Mucosa of rectum (tissue), 2 donors: Measurements from ENCODE around the gene TBC1D10A.
"Not testable (repeated sequence)": the region's sequence is repeated elsewhere in the genome, so short reads cannot be mapped to it uniquely, and the experiment has no call there.

ENCODE experiments used
- H3K27ac ChIP-seq, 2 donors: one replicate each; pipeline ENCODE4 v1.7.0; 2013; ENCODE audit warnings: inconsistent platforms in 2 of 2, low read depth in 2 of 2, low read length in 2 of 2
- H3K27me3 ChIP-seq, 2 donors: one replicate each; pipeline ENCODE4 v1.7.0; 2013; ENCODE audit warnings: low read length in 2 of 2; ENCODE audit not compliant: control insufficient read depth in 2 of 2, insufficient read depth in 2 of 2
- H3K36me3 ChIP-seq, 2 donors: one replicate each; pipeline ENCODE4 v1.7.0; 2013; ENCODE audit warnings: low read length in 2 of 2; ENCODE audit not compliant: control insufficient read depth in 2 of 2, insufficient read depth in 2 of 2
- H3K4me1 ChIP-seq, 2 donors: one replicate each; pipeline ENCODE4 v1.7.0; 2013; ENCODE audit warnings: low read length in 2 of 2, mild to moderate bottlenecking in 1 of 2; ENCODE audit not compliant: control insufficient read depth in 2 of 2, insufficient read depth in 2 of 2
- H3K4me3 ChIP-seq, 2 donors: one replicate each; pipeline ENCODE4 v1.7.0; 2013; ENCODE audit warnings: low read length in 2 of 2
- H3K9ac ChIP-seq, 2 donors: one replicate each; pipeline ENCODE4 v1.7.0; 2013; ENCODE audit warnings: low read length in 2 of 2, low read depth in 1 of 2, mild to moderate bottlenecking in 1 of 2
- H3K9me3 ChIP-seq, 2 donors: one replicate each; pipeline ENCODE4 v1.7.0; 2013; ENCODE audit warnings: low read length in 2 of 2; ENCODE audit not compliant: control insufficient read depth in 2 of 2
- donor health status: healthy.
- donor health status: Normal muscosa, but diverticular disease.

Gene TBC1D10A

GRCh38 chr22:30348404-30348803 lies 21.7 kb upstream of the TBC1D10A start:
- Histone ChIP-seq H3K4me3 (no peak overlapping the region), H3K4me1 (no peaks in the 10 kb centered on the region), H3K9ac (no peak overlapping the region), H3K36me3 (peaks cover 65 to 89% of the 10 kb centered on the region in 2 donors), H3K9me3 (no peaks in the 10 kb centered on the region), H3K27me3 (no peaks in the 10 kb centered on the region), H3K27ac (no peak overlapping the region)

GRCh38 chr22:30347255-30347892 lies 20.6 kb upstream of the TBC1D10A start:
- H3K9me3 ChIP-seq, result no peaks in the 10 kb centered on the region
- H3K27ac ChIP-seq, result no peak overlapping the region
- no peaks in the 10 kb centered on the region for H3K27me3 ChIP-seq
- H3K36me3 ChIP-seq, result peaks cover 68 to 92% of the 10 kb centered on the region in 2 donors
- no peak overlapping the region for H3K4me3 ChIP-seq
- no peaks in the 10 kb centered on the region for H3K4me1 ChIP-seq
- H3K9ac ChIP-seq, result no peak overlapping the region

DNA sequence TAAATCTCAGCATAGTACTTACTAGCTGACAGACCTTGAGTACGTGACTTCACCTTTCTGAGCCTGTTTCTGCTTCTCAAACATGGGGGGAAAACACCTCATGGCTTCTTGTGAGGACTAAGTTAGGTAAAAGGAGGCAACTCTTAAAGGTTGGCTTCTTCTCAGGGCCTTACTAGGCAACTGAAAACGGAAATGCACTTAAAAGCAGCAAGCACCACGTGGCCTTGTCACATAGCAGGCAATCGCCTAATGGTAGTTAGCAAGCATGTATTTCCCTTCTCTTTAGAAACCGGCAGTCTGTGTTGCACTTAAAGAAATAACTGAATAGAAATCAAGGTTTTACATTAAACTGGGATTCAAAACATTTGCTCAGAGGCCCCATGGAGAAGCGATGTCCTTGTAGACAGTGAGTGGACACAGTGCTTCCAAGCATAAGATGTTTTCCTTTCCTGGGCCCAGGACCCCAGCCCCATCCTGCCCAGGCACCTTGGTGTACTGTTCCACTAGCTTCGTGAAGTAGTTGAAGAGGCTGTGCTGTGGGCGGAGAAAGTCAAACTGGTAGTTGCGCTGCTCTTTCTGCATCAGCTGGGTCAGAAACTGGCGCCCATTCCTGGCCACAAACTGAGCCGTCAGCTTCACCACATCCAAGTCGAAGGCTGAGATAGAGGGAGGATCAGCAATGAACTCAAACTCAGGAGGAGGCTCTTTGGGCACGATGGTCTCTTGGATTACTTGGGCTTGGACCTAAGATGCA lies 17.9 kb upstream of the TBC1D10A start:
- Histone ChIP-seq H3K36me3 (peaks cover 78 to 93% of the 10 kb centered on the region in 2 donors), H3K9ac (no peak overlapping the region), H3K4me1 (no peaks in the 10 kb centered on the region)

GRCh38 chr22:30340911-30341685 lies 14.4 kb upstream of the TBC1D10A start:
- Histone ChIP-seq H3K27ac (no peak overlapping the region), H3K36me3 (peaks cover 95% of the 10 kb centered on the region in 2 donors), H3K4me1 (no peaks in the 10 kb centered on the region)

More for the DNA sequence above, 17.9 kb upstream of the TBC1D10A start:
- Histone ChIP-seq H3K27ac (no peak overlapping the region), H3K9me3 (no peaks in the 10 kb centered on the region), H3K4me3 (no peak overlapping the region), H3K27me3 (no peaks in the 10 kb centered on the region)

DNA sequence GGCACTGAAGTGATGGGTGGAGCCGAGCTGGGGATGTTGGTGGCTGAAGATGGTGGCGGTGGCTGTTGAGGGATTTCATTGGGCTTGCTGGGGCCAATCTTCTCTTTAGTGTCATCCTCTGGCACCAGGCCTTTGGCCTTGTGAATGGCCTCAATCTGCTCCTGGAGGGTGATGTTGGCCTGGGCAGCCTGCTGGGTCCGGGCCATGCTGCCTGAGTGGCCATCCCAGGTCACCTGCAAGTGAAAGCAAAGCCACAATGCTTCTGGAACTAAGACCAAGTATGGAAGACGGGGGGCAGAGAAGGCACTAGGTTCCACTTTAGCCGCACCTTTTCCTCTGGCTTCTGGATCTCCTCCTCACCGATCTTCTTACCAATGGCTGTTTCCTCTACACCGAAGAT lies 12.1 kb upstream of the TBC1D10A start:
- Histone ChIP-seq H3K4me3 (no peak overlapping the region), H3K36me3 (peaks cover 94 to 95% of the 10 kb centered on the region in 2 donors), H3K27ac (no peak overlapping the region), H3K9ac (no peak overlapping the region), H3K27me3 (no peaks in the 10 kb centered on the region), H3K9me3 (no peaks in the 10 kb centered on the region), H3K4me1 (peaks cover 2% of the 10 kb centered on the region in 2 donors)

More at GRCh38 chr22:30340911-30341685, 14.4 kb upstream of the TBC1D10A start:
- Histone ChIP-seq H3K4me3 (no peak overlapping the region), H3K9me3 (no peaks in the 10 kb centered on the region), H3K9ac (no peak overlapping the region), H3K27me3 (no peaks in the 10 kb centered on the region)

GRCh38 chr22:30338341-30338740 lies 11.6 kb upstream of the TBC1D10A start:
- H3K4me3 ChIP-seq, H3K4me1 ChIP-seq, H3K9ac ChIP-seq, H3K9me3 ChIP-seq, H3K27me3 ChIP-seq, H3K27ac ChIP-seq: not testable (repeated sequence)
- H3K36me3 ChIP-seq, result peaks cover 94 to 96% of the 10 kb centered on the region in 2 donors

GRCh38 chr22:30337461-30337778 lies 10.7 kb upstream of the TBC1D10A start:
- Histone ChIP-seq H3K27ac (no peak overlapping the region), H3K36me3 (peaks cover 88 to 95% of the 10 kb centered on the region in 2 donors), H3K27me3 (no peaks in the 10 kb centered on the region), H3K4me3 (no peak overlapping the region), H3K9me3 (no peaks in the 10 kb centered on the region), H3K4me1 (peaks cover 13 to 15% of the 10 kb centered on the region in 2 donors), H3K9ac (no peak overlapping the region)

DNA sequence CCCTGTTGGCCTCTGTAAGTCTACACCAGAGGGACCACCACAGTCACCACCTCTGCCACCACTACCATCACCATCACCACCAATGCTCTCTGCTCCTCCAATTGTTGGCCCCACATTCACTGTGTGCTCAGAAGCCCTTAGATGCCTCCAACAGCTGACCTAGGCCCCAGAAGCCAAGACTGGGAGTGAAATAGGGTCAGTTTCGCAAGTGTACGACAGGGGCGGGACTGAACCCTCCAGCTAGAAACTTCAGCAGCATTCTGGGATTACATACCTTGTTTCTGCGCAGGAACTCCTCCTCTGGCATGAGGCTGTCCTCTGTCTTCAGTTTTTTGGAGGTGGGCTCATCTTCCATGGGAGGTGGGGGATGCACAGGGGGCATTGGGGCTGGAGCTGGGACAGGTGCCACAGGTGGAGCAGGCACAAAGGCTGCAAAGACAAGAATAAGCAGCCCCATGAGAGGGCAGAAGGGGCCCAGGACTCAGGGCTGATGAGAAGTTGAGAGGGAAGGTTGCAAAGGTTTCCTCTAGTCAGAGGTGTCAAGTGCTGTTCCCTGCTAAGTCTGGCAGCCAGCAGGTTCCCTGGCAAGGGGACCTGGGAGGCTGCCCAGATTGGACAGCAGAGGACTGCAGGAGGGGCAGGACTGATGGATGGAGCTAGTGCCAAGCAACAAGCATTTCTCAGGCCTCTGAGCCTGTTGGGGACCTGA lies 10.2 kb upstream of the TBC1D10A start:
- no peak overlapping the region for H3K9ac ChIP-seq
- H3K9me3 ChIP-seq, result no peaks in the 10 kb centered on the region
- no peaks in the 10 kb centered on the region for H3K27me3 ChIP-seq
- peaks cover 82 to 93% of the 10 kb centered on the region in 2 donors for H3K36me3 ChIP-seq
- peaks cover 15 to 16% of the 10 kb centered on the region in 2 donors for H3K4me1 ChIP-seq
- no peak overlapping the region for H3K4me3 ChIP-seq
- H3K27ac ChIP-seq, result no peak overlapping the region

- Histone ChIP-seq H3K9ac (no peak overlapping the region), H3K9me3 (no peaks in the 10 kb centered on the region), H3K4me1 (peaks cover 15 to 16% of the 10 kb centered on the region in 2 donors), H3K36me3 (peaks cover 71 to 86% of the 10 kb centered on the region in 2 donors), H3K27me3 (no peaks in the 10 kb centered on the region), H3K4me3 (no peak overlapping the region), H3K27ac (no peak overlapping the region)
Measured at GRCh38 chr22:30335236-30335635, 8.5 kb upstream of the TBC1D10A start.
